Endothelial cell of umbilical vein (primary cell): ENCODE measurements around the gene TRIM51. TPM values are rescaled to one million over a fixed set of nuclear protein-coding genes. Genes with fewer than 3 reads are reported as not detected.

Experiments
- BruUV-seq: library from RNA; stranded (reverse); fragments of 400-500 nt; replicated peaks from 2 replicates; lab custom pipeline; 2021; lab: Mats Ljungman, UMichigan
- CTCF ChIA-PET: fragments of 300-600, 350-600 bp; sonication (Branson Sonifier 250); formaldehyde crosslinking; loops from one replicate; lab custom pipeline; 2021; ENCODE audit warnings: antibody characterized with exemption, inconsistent platforms; lab: Charles Lee
- POLR2A ChIA-PET: fragments of 300-600, 350-600 bp; sonication (Branson Sonifier 250); formaldehyde crosslinking; loops from one replicate; lab custom pipeline; 2021; ENCODE audit warnings: antibody characterized with exemption, inconsistent platforms; lab: Charles Lee
- DNase-seq: peaks from one replicate; pipeline ENCODE4 v3.0.0-alpha.2; 2011; ENCODE audit warnings: low read depth, low spot score
- FAIRE-seq: peaks from 2 replicates; lab custom pipeline; 2011; peaks lifted over from hg19 to GRCh38; lab: Jason Lieb, UNC
- H2AFZ ChIP-seq: 2 replicates; pipeline ENCODE4 v1.6.0; 2012; ENCODE audit warnings: low read depth, low read length, control low read depth, inconsistent platforms
- H3K27ac ChIP-seq: 2 replicates; pipeline ENCODE4 v1.5.1; 2011; ENCODE audit warnings: low read depth, mild to moderate bottlenecking, control low read depth, low read length, moderate library complexity; ENCODE audit not compliant: insufficient read depth
- H3K27me3 ChIP-seq, 2 experiments: 2 replicates each; pipeline versions ENCODE4 v1.6.0 to v1.6.1; 2011; ENCODE audit warnings: low read length in 2 of 2, mixed read lengths in 1 of 2; ENCODE audit not compliant: control insufficient read depth in 2 of 2, insufficient read depth in 2 of 2
- H3K36me3 ChIP-seq, 2 experiments: 2 replicates in 1 of 2; 3 replicates in 1 of 2; pipeline ENCODE4 v1.5.1; 2011; ENCODE audit warnings: low read length in 2 of 2, mild to moderate bottlenecking in 1 of 2, moderate library complexity in 1 of 2; ENCODE audit not compliant: control insufficient read depth in 2 of 2, insufficient read depth in 2 of 2; ENCODE audit errors: extremely low read depth in 1 of 2
- H3K4me1 ChIP-seq: 3 replicates; pipeline ENCODE4 v1.5.1; 2011; ENCODE audit warnings: mild to moderate bottlenecking, low read length; ENCODE audit not compliant: control insufficient read depth, insufficient read depth; ENCODE audit errors: extremely low read depth
- H3K4me2 ChIP-seq: 2 replicates; pipeline ENCODE4 v1.6.1; 2011; ENCODE audit warnings: low read length, control low read depth, mixed read lengths; ENCODE audit not compliant: insufficient read depth
- H3K4me3 ChIP-seq, 3 experiments: fragments of 200-600 bp in 1 of 3; sonication (generic), shearing (Covaris generic) in 1 of 3; replicated peaks in 1 of 3; 2 replicates each; pipeline ENCODE4 v1.5.1; 2011 to 2016; ENCODE audit warnings: control low read depth in 3 of 3, low read length in 3 of 3, mild to moderate bottlenecking in 2 of 3, inconsistent platforms in 1 of 3, low read depth in 1 of 3, moderate library complexity in 1 of 3; ENCODE audit not compliant: insufficient read depth in 1 of 3
- H3K79me2 ChIP-seq: 2 replicates; pipeline ENCODE4 v1.6.0; 2012; ENCODE audit warnings: low read length, inconsistent platforms; ENCODE audit not compliant: control insufficient read depth, insufficient read depth
- H3K9ac ChIP-seq: replicated peaks from 2 replicates; pipeline ENCODE3; 2011; ENCODE audit warnings: low read length, control low read depth; ENCODE audit not compliant: insufficient read depth; ENCODE audit errors: extremely low read depth
- H3K9me1 ChIP-seq: replicated peaks from 3 replicates; pipeline ENCODE4 v1.6.0; 2011; ENCODE audit warnings: mild to moderate bottlenecking, low read length; ENCODE audit not compliant: control insufficient read depth, insufficient read depth; ENCODE audit errors: extremely low read depth
- H3K9me3 ChIP-seq: replicated peaks from 2 replicates; pipeline ENCODE4 v1.5.1; 2012; ENCODE audit warnings: low read length, inconsistent platforms; ENCODE audit not compliant: control insufficient read depth, insufficient read depth
- H4K20me1 ChIP-seq: replicated peaks from 2 replicates; pipeline ENCODE3; 2011; ENCODE audit warnings: mild to moderate bottlenecking, low read length; ENCODE audit not compliant: control insufficient read depth, insufficient read depth; ENCODE audit errors: extremely low read depth
- EZH2 ChIP-seq: IDR thresholded peaks from 2 replicates; pipeline ENCODE4 v1.6.1; 2012; ENCODE audit warnings: borderline replicate concordance, low read depth, mild to moderate bottlenecking, moderate library complexity, low read length, inconsistent platforms; ENCODE audit not compliant: severe bottlenecking
- FOS ChIP-seq: IDR thresholded peaks from 2 replicates; pipeline ENCODE4 v1.6.1; 2011; ENCODE audit warnings: mild to moderate bottlenecking, low read length, moderate library complexity, borderline replicate concordance; ENCODE audit not compliant: insufficient read depth
- GATA2 ChIP-seq: IDR thresholded peaks from 2 replicates; pipeline ENCODE4 v1.7.0; 2011; ENCODE audit warnings: low read depth, mild to moderate bottlenecking, moderate library complexity, mixed read lengths, low read length; ENCODE audit not compliant: insufficient read length, insufficient read depth
- JUN ChIP-seq: IDR thresholded peaks from 2 replicates; pipeline ENCODE4 v1.6.1; 2011; ENCODE audit warnings: borderline replicate concordance, low read depth; ENCODE audit not compliant: insufficient read length, insufficient read depth
- MAX ChIP-seq: IDR thresholded peaks from 2 replicates; pipeline ENCODE4 v1.6.1; 2011; ENCODE audit not compliant: insufficient read depth, insufficient read length
- MYC ChIP-seq: IDR thresholded peaks from one replicate; pipeline ENCODE4 v1.6.1; 2011; ENCODE audit warnings: mild to moderate bottlenecking, low read depth, low read length
- POLR2A ChIP-seq: IDR thresholded peaks from 2 replicates; pipeline ENCODE4 v1.6.1; 2012; ENCODE audit warnings: low read depth, mild to moderate bottlenecking, control low read depth, low read length
- POLR2AphosphoS5 ChIP-seq: IDR thresholded peaks from 2 replicates; pipeline ENCODE4 v1.6.1; 2012; ENCODE audit warnings: low read depth, mild to moderate bottlenecking, control low read depth, low read length, moderate library complexity; ENCODE audit not compliant: insufficient read depth
- dilution Hi-C: fragments of 300-500 bp; cut with MboI; formaldehyde crosslinking; loops from one replicate; pipeline ENCODE4 v1.15.0; 2019; ENCODE audit warnings: low sequenced_read_pairs; ENCODE audit not compliant: extremely low pct_ligation_motif_present
- intact Hi-C: fragments of 100-400 bp; cut with micrococcal nuclease; formaldehyde crosslinking; loops from one replicate; pipeline ENCODE4 v1.10.0; 2022
- polyA plus RNA-seq, 4 experiments: library from polyadenylated mRNA; depleted of rRNA in 3 of 4; stranded (reverse) in 3 of 4; unstranded in 1 of 4; fragments of >200 nt; gene quantifications; 2 replicates each; pipeline versions ENCODE4 v1.2.1 to v1.2.3, GENCODE V29; 2011 to 2012; ENCODE audit warnings: missing spikeins in 1 of 4
- total RNA-seq: library from RNA; stranded (reverse); gene quantifications from 2 replicates; pipeline ENCODE4 v1.2.3, GENCODE V29; 2021
- TF ChIP-seq, protein P1 (sequence below), 2 donors: IDR thresholded peaks; 1 replicate in 1 of 2; 2 replicates in 1 of 2; pipeline ENCODE4 v1.5.1; 2011; ENCODE audit warnings: low read length in 2 of 2, mild to moderate bottlenecking in 2 of 2, moderate library complexity in 2 of 2, control low read depth in 1 of 2, inconsistent platforms in 1 of 2, low read depth in 1 of 2; ENCODE audit not compliant: insufficient read depth in 1 of 2; ENCODE audit errors: extremely low read depth in 1 of 2

Gene TRIM51
- total and polyA plus RNA-seq, 2 donors (not counting 3 experiments of a cell fraction or from before 2014, with no cell fraction given) = not detected

DNA sequence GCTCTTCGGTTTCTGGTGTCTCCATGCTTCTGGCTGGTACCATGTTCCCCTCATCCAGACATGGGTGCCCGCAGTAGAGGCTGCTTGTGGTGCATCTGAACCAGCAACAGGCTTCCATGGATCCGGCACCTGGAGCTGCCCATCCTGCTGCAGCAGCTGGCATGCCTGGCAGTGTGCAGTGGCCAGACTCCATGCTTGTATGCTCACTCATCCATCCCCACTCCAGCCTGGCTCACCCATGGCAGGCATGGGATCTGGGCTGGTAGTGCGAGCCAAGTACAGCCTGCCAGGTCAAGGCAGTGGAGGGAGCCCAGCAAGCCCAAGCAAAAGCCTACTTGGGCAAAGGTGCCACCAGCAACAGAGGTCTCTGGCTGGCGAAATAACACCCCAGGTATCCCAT lies 37.4 kb downstream of the TRIM51 start:
- ChIA-PET POLR2A (no interaction called here), CTCF (no interaction called here)
- Histone ChIP-seq H3K4me1 (no peaks in the 10 kb centered on the region), H4K20me1 (no peaks in the 10 kb centered on the region), H3K27me3 (no peaks in the 10 kb centered on the region), H3K9ac (no peak overlapping the region), H3K79me2 (no peaks in the 10 kb centered on the region), H3K36me3 (no peaks in the 10 kb centered on the region), H3K9me3 (peaks cover 2% of the 10 kb centered on the region), H3K4me2 (no peak overlapping the region), H3K9me1 (no peaks in the 10 kb centered on the region), H3K27ac (no peak overlapping the region), H2AFZ (no peak overlapping the region), H3K4me3 (no peak overlapping the region)
- no peak for FAIRE-seq
- dilution Hi-C loops (no loop called here), intact Hi-C loops (no loop called here)
- BruUV-seq = no TSS peak
- DNase-seq = no peak
- no peak for TF ChIP-seq POLR2AphosphoS5
- no peak for TF ChIP-seq FOS
- TF ChIP-seq MAX = no peak
- no peak for TF ChIP-seq JUN
- TF ChIP-seq POLR2A = no peak
- TF ChIP-seq, protein P1, sequence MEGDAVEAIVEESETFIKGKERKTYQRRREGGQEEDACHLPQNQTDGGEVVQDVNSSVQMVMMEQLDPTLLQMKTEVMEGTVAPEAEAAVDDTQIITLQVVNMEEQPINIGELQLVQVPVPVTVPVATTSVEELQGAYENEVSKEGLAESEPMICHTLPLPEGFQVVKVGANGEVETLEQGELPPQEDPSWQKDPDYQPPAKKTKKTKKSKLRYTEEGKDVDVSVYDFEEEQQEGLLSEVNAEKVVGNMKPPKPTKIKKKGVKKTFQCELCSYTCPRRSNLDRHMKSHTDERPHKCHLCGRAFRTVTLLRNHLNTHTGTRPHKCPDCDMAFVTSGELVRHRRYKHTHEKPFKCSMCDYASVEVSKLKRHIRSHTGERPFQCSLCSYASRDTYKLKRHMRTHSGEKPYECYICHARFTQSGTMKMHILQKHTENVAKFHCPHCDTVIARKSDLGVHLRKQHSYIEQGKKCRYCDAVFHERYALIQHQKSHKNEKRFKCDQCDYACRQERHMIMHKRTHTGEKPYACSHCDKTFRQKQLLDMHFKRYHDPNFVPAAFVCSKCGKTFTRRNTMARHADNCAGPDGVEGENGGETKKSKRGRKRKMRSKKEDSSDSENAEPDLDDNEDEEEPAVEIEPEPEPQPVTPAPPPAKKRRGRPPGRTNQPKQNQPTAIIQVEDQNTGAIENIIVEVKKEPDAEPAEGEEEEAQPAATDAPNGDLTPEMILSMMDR (IDR thresholded peaks at IDR 0.05; ENCODE audit: extremely low read depth in 1 of 2, insufficient read depth in 1 of 2, low read depth in 1 of 2, low read length in 2 of 2) = no peak

DNA sequence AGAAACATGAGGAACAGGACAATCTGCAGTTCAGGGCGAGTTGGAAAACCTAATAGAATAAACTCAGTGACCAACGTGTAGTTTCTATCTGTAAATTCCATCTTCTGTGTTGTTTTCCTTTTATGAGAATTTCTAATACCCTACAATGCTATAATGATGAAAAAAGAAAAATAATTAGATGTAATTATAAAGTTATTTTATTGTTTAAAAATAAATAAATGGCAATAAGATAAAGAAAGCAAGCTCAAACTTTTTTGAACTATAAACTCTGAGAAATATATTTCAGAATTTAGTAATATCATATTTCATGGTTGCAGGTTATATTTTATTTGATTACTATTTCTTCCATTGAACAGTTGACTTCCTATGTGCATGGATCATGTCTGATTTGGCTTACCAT lies 53.2 kb downstream of the TRIM51 start, which contains the start of gene OR5I1:
Gene OR5I1 (minus strand): TSS at position 101 of the 400 bp plus-strand sequence. CDS start 0 bp downstream, at position 101.
- H3K27ac ChIP-seq = no peak within 1 kb of the TSS
- no peak for FAIRE-seq
- no peak within 1 kb of the TSS for H3K9ac ChIP-seq
- H3K4me2 ChIP-seq = no peak within 1 kb of the TSS
- H3K9me1 ChIP-seq = no peaks in the 10 kb centered on the region
- dilution Hi-C loops (no loop called here), intact Hi-C loops (no loop called here)
- H2AFZ ChIP-seq = no peak within 1 kb of the TSS
- no peaks in the 10 kb centered on the region for H3K36me3 ChIP-seq
- ChIA-PET CTCF (no interaction called here), POLR2A (no interaction called here)
- no peak for DNase-seq
- H3K79me2 ChIP-seq = no peaks in the 10 kb centered on the region
- BruUV-seq = no TSS peak
- no peak within 1 kb of the TSS for H3K4me3 ChIP-seq
- no peaks in the 10 kb centered on the region for H3K27me3 ChIP-seq
- TF ChIP-seq MYC (no peak), FOS (no peak), GATA2 (no peak), POLR2A (no peak), JUN (no peak), MAX (no peak), EZH2 (no peak), POLR2AphosphoS5 (no peak)
- TF ChIP-seq, protein P1 (IDR thresholded peaks at IDR 0.05; ENCODE audit: extremely low read depth in 1 of 2, insufficient read depth in 1 of 2, low read depth in 1 of 2, low read length in 2 of 2) = no peak
- no peaks in the 10 kb centered on the region for H4K20me1 ChIP-seq
- no peaks in the 10 kb centered on the region for H3K4me1 ChIP-seq
- no peaks in the 10 kb centered on the region for H3K9me3 ChIP-seq
